ENCODE measurements around the gene FBLN1. TPM values are rescaled to one million over a fixed set of nuclear protein-coding genes. Genes with fewer than 3 reads are reported as not detected.

The FBLN1 gene
- total RNA-seq, 1 experiment from 2014 or later, result 158 TPM

DNA sequence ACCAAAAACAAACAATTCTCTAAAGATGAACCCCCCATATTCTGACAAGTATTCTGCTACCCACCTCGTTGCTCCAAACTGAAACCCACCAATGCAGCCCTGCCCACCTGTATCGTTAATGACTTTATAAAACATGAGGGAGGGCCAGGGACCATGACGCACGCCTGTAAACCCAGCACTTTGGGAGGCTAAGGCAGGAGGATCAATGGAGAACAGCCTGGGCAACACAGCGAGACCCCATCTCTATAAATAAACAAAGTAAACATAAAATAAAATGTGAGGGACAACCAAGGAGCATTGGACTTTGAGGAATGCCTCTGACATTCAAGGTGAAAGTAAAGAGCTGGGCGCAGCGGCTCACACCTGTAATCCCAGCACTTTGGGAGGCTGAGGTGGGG lies 129.2 kb downstream of the FBLN1 start:
- ChIA-PET CTCF (no interaction called here), POLR2A (ENCODE audit: unreplicated experiment) (no interaction called here)
- no peak for DNase-seq

DNA sequence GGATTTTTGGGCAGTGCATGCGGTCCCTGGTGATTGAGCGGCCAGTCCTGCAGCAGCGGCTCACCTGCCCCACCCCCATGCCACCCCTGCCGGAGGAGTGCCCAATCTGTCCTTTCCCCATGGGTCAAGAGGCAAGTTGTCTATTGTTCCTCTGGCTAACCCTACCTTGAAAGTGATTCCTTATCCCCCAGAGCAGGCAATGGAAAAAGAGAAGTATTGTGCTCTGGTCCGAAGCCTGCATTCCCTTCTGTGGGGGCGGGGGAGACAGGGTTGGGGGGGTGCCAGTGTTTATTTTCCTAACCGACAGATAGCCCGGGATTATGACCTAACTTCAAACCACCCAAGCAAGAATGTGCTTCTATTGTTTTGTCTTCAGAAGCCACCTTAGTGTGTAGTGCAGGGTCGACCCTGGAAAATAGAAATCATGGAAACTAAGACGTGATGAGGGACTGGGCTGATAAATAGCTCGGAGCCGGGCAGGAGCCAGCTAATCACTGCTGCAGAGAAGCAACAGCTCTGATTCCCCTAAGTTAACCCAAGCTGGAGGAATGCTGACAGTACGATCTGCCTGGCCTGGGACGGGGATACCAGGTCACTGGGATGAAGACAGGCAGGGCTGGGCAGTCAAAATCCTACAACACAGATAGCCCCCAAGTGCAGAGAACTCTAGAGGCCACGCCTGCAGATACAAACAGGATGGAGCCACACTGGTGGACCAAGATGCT lies 130.3 kb downstream of the FBLN1 start:
- BruUV-seq (replicated peaks), result no TSS peak
- no peak for DNase-seq
- TF ChIP-seq EZH2 (IDR thresholded peaks at IDR 0.05; ENCODE audit: low read depth), result no peak
- TF ChIP-seq, protein P1, sequence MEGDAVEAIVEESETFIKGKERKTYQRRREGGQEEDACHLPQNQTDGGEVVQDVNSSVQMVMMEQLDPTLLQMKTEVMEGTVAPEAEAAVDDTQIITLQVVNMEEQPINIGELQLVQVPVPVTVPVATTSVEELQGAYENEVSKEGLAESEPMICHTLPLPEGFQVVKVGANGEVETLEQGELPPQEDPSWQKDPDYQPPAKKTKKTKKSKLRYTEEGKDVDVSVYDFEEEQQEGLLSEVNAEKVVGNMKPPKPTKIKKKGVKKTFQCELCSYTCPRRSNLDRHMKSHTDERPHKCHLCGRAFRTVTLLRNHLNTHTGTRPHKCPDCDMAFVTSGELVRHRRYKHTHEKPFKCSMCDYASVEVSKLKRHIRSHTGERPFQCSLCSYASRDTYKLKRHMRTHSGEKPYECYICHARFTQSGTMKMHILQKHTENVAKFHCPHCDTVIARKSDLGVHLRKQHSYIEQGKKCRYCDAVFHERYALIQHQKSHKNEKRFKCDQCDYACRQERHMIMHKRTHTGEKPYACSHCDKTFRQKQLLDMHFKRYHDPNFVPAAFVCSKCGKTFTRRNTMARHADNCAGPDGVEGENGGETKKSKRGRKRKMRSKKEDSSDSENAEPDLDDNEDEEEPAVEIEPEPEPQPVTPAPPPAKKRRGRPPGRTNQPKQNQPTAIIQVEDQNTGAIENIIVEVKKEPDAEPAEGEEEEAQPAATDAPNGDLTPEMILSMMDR (conservative IDR thresholded peaks at IDR 0.05), result no peak
- ChIA-PET CTCF (no interaction called here), POLR2A (ENCODE audit: unreplicated experiment) (no interaction called here)
- Histone ChIP-seq H3K9me2 (ENCODE audit: insufficient read depth) (no peaks in the 10 kb centered on the region), H3K79me2 (ENCODE audit: low read depth) (no peaks in the 10 kb centered on the region), H3F3A (ENCODE audit: insufficient read depth, low read depth) (peaks cover 4% of the 10 kb centered on the region; the same call in 1 of the 2 replicates), H3K4me3 (no peak overlapping the region), H3K27ac (no peak overlapping the region), H3K4me2 (no peak overlapping the region), H3K9me3 (ENCODE audit: insufficient read depth, low read depth) (peaks cover 2% of the 10 kb centered on the region; the same call in 1 of the 2 replicates), H3K4me1 (replicated peaks; ENCODE audit: insufficient read depth) (peaks cover 6% of the 10 kb centered on the region), H2AFZ (no peak overlapping the region), H4K20me1 (ENCODE audit: insufficient read depth) (no peaks in the 10 kb centered on the region), H3K36me3 (ENCODE audit: low read depth) (no peaks in the 10 kb centered on the region), H3K27me3 (ENCODE audit: insufficient read depth, low read depth) (no peaks in the 10 kb centered on the region)
- intact Hi-C loops (cut with micrococcal nuclease; ENCODE audit: unreplicated experiment), result loop anchor here (10.0 kb wide), 1 partner anchor 188 kb away; no protein-coding TSS in a partner anchor

More for the DNA sequence above, 129.2 kb downstream of the FBLN1 start:
- Histone ChIP-seq H3K9me2 (ENCODE audit: insufficient read depth) (no peaks in the 10 kb centered on the region), H3K27ac (no peak overlapping the region), H3K27me3 (ENCODE audit: insufficient read depth, low read depth) (no peaks in the 10 kb centered on the region), H3K9me3 (ENCODE audit: insufficient read depth, low read depth) (peaks cover 5% of the 10 kb centered on the region; the same call in 1 of the 2 replicates), H4K20me1 (ENCODE audit: insufficient read depth) (no peaks in the 10 kb centered on the region), H3K4me2 (no peak overlapping the region), H3K79me2 (ENCODE audit: low read depth) (no peaks in the 10 kb centered on the region), H3F3A (ENCODE audit: insufficient read depth, low read depth) (peaks cover 5% of the 10 kb centered on the region), H2AFZ (no peak overlapping the region), H3K4me3 (no peak overlapping the region), H3K4me1 (replicated peaks; ENCODE audit: insufficient read depth) (peaks cover 7% of the 10 kb centered on the region), H3K36me3 (ENCODE audit: low read depth) (no peaks in the 10 kb centered on the region)
- intact Hi-C loops (cut with micrococcal nuclease; ENCODE audit: unreplicated experiment), result loop anchor here (10.0 kb wide), 1 partner anchor 187 kb away; no protein-coding TSS in a partner anchor
- BruUV-seq (replicated peaks), result no TSS peak
- TF ChIP-seq, protein P1 (conservative IDR thresholded peaks at IDR 0.05), result no peak
- no peak for TF ChIP-seq EZH2 (IDR thresholded peaks at IDR 0.05; ENCODE audit: low read depth)

DNA sequence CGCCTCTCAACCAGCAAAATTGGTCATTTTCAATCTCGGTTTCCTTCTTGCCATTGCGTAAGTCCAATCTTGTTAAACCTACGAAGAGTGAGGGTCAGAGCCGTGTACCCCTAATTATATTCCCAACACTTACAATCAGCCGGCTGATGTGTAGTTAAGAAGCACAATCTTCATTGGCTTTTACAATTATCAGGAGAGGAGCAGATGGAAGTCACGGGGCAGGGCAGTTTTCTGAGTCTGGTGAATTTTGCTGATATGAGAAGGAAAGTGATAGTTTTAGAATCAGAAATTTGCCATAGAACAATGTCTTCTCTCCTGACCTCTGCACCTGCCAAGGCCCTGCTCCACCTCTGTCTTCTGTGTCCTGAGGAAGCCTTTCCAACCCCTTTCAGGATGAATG lies 134.0 kb downstream of the FBLN1 start:
- Histone ChIP-seq H3F3A (ENCODE audit: insufficient read depth, low read depth) (peaks cover 28% of the 10 kb centered on the region), H3K4me3 (no peak overlapping the region), H4K20me1 (ENCODE audit: insufficient read depth) (no peaks in the 10 kb centered on the region), H3K9me2 (ENCODE audit: insufficient read depth) (no peaks in the 10 kb centered on the region), H3K36me3 (ENCODE audit: low read depth) (no peaks in the 10 kb centered on the region), H3K27ac (no peak overlapping the region; the same call in 1 of the 2 replicates), H3K9me3 (ENCODE audit: insufficient read depth, low read depth) (peaks cover 3% of the 10 kb centered on the region; the same call in 1 of the 2 replicates), H3K79me2 (ENCODE audit: low read depth) (no peaks in the 10 kb centered on the region), H3K4me1 (replicated peaks; ENCODE audit: insufficient read depth) (peaks cover 37% of the 10 kb centered on the region), H2AFZ (no peak overlapping the region), H3K4me2 (no peak overlapping the region), H3K27me3 (ENCODE audit: insufficient read depth, low read depth) (no peaks in the 10 kb centered on the region)
- ChIA-PET CTCF (no interaction called here), POLR2A (ENCODE audit: unreplicated experiment) (interaction anchor here (0.6 kb wide), 1 partner anchor 34 kb away, joined by 6 read pairs; no protein-coding TSS in a partner anchor)
- no TSS peak for BruUV-seq (replicated peaks)
- no peak for TF ChIP-seq EZH2 (IDR thresholded peaks at IDR 0.05; ENCODE audit: low read depth)
- TF ChIP-seq, protein P1 (conservative IDR thresholded peaks at IDR 0.05), result no peak
- intact Hi-C loops (cut with micrococcal nuclease; ENCODE audit: unreplicated experiment), result loop anchor here (10.0 kb wide), 1 partner anchor 192 kb away; no protein-coding TSS in a partner anchor
- no peak for DNase-seq

All from PC-9 (cell line).